Activated CD4-positive, alpha-beta T cell treated with anti-CD3 and anti-CD28 coated beads, Interleukin-2, amount 50 U/mL, for 24 hours (primary cell): ENCODE data around the gene ABLIM2.

ENCODE experiments used
- DNase-seq, 2 donors: peaks; one replicate each; pipeline ENCODE4 v3.0.0-alpha.2; 2020; ENCODE audit warnings: low read depth in 1 of 2, low spot score in 1 of 2

ABLIM2 gene

GRCh38 chr4:8194306-8195242, 36.0 kb upstream of the ABLIM2 start:
- DNase-seq, result no peak

GRCh38 chr4:8192748-8193738, 34.4 kb upstream of the ABLIM2 start:
- no peak for DNase-seq

- no peak for DNase-seq
Measured at GRCh38 chr4:8191136-8191747, 32.6 kb upstream of the ABLIM2 start.

GRCh38 chr4:8189551-8190466, 31.2 kb upstream of the ABLIM2 start:
- DNase-seq, result no peak

GRCh38 chr4:8188743-8189550, 30.3 kb upstream of the ABLIM2 start:
- no peak for DNase-seq

- DNase-seq, result no peak
Measured at GRCh38 chr4:8188085-8188484, 29.5 kb upstream of the ABLIM2 start.

- DNase-seq, result no peak
Measured at GRCh38 chr4:8185930-8186329, 27.3 kb upstream of the ABLIM2 start.

GRCh38 chr4:8185295-8185694, 26.7 kb upstream of the ABLIM2 start:
- no peak for DNase-seq

GRCh38 chr4:8184061-8184460, 25.4 kb upstream of the ABLIM2 start:
- DNase-seq, result no peak

- DNase-seq, result no peak
Measured at GRCh38 chr4:8182858-8183725, 24.5 kb upstream of the ABLIM2 start.

GRCh38 chr4:8182294-8182693, 23.7 kb upstream of the ABLIM2 start:
- no peak for DNase-seq

GRCh38 chr4:8181844-8182243, 23.2 kb upstream of the ABLIM2 start:
- no peak for DNase-seq

GRCh38 chr4:8181119-8181518, 22.5 kb upstream of the ABLIM2 start:
- DNase-seq, result no peak

- no peak for DNase-seq
Measured at GRCh38 chr4:8180310-8181093, 21.9 kb upstream of the ABLIM2 start.

GRCh38 chr4:8179771-8180170, 21.2 kb upstream of the ABLIM2 start:
- DNase-seq, result no peak

- DNase-seq, result no peak
Measured at GRCh38 chr4:8179074-8179473, 20.5 kb upstream of the ABLIM2 start.

GRCh38 chr4:8177956-8178355, 19.3 kb upstream of the ABLIM2 start:
- DNase-seq, result no peak

GRCh38 chr4:8177552-8177951, 18.9 kb upstream of the ABLIM2 start:
- DNase-seq, result no peak
